Activated naive CD8-positive, alpha-beta T cell (primary cell): ENCODE measurements around the gene SLC2A5.

Source experiments
- H3K27ac Mint-ChIP-seq: one replicate; pipeline ENCODE4 v1.8.0; 2021; ENCODE audit warnings: mixed read lengths
- H3K27me3 Mint-ChIP-seq: one replicate; pipeline ENCODE4 v1.8.0; 2021; ENCODE audit warnings: mixed read lengths
- H3K36me3 Mint-ChIP-seq: one replicate; pipeline ENCODE4 v1.8.0; 2021; ENCODE audit warnings: mixed read lengths
- H3K4me1 Mint-ChIP-seq: one replicate; pipeline ENCODE4 v1.8.0; 2021; ENCODE audit warnings: low read depth, mixed read lengths
- H3K4me3 Mint-ChIP-seq: one replicate; pipeline ENCODE4 v1.8.0; 2021; ENCODE audit warnings: mild to moderate bottlenecking, mixed read lengths
- H3K9me3 Mint-ChIP-seq: one replicate; pipeline ENCODE4 v1.8.0; 2021; ENCODE audit warnings: low read depth, mixed read lengths

The SLC2A5 gene, protein sequence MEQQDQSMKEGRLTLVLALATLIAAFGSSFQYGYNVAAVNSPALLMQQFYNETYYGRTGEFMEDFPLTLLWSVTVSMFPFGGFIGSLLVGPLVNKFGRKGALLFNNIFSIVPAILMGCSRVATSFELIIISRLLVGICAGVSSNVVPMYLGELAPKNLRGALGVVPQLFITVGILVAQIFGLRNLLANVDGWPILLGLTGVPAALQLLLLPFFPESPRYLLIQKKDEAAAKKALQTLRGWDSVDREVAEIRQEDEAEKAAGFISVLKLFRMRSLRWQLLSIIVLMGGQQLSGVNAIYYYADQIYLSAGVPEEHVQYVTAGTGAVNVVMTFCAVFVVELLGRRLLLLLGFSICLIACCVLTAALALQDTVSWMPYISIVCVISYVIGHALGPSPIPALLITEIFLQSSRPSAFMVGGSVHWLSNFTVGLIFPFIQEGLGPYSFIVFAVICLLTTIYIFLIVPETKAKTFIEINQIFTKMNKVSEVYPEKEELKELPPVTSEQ

DNA sequence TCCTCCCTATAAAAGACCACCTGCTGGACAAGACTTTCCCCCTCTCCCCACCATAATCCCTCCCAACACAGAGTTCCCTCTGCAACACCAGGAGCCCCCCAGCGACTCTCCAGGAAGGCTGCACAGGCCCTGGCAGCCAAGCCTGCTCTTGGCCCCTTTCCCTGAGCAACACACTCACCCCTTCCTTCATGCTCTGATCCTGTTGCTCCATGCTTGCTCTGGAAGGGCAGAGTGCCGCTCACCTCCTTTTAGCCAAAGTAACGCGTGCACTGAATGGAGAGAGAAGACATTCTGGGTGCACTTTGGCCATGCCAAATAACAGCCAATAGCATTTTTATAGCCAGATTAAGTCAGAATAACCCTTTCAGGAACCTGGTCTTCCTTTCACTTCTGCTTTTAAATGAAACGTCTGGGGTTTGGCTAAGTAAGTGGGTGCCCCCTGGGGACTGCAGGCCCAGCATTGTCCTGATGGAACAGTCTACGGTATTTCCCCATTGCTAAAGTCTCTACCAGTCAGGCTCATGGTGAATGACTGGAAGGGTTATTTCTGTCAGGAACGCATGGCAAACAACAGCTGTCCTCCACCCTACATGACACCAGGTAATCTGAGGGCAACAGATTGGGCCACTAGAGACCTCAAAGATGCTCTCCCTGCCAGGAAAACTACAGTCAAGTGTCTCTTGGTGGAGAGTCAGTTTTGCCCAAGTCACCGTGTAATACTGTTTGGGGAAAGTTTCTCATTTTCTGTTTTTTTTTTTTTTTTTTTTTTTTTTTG, at the start of gene SLC2A5:
Gene SLC2A5 (minus strand): TSS at position 310 of the 775 bp plus-strand sequence. CDS start 99 bp downstream, at position 211.
- H3K4me1 Mint-ChIP-seq: no peaks in the 10 kb centered on the region
- H3K4me3 Mint-ChIP-seq: no peak within 1 kb of the TSS
- no peaks in the 10 kb centered on the region for H3K9me3 Mint-ChIP-seq
- no peak within 1 kb of the TSS for H3K27ac Mint-ChIP-seq
- H3K36me3 Mint-ChIP-seq: no peaks in the 10 kb centered on the region
- H3K27me3 Mint-ChIP-seq: peaks cover 3% of the 10 kb centered on the region

DNA sequence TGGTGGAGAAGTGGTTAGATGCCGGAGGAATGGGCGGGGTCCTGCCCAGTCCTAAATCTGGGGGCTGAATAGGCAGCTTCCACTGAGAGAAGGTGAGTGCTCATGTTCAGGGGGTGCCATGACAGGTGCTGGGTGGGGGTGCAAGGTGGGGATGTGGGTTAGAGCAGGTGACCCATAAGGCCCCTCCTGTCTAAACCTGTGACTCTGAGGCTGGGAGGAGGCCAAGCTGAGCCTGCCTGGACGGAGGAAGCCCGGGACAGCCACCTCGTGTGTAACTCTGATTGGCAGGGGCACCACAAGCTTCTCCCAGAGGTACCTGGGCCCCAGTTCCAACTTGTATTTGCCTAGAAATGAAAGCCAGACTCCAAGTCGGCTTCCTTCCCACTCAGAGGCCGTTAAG, 48.8 kb upstream of the SLC2A5 start:
- Mint-ChIP-seq H3K27me3 (no peaks in the 10 kb centered on the region), H3K4me1 (peaks cover 13% of the 10 kb centered on the region), H3K4me3 (no peak overlapping the region), H3K36me3 (no peaks in the 10 kb centered on the region), H3K27ac (no peak overlapping the region), H3K9me3 (no peaks in the 10 kb centered on the region)

DNA sequence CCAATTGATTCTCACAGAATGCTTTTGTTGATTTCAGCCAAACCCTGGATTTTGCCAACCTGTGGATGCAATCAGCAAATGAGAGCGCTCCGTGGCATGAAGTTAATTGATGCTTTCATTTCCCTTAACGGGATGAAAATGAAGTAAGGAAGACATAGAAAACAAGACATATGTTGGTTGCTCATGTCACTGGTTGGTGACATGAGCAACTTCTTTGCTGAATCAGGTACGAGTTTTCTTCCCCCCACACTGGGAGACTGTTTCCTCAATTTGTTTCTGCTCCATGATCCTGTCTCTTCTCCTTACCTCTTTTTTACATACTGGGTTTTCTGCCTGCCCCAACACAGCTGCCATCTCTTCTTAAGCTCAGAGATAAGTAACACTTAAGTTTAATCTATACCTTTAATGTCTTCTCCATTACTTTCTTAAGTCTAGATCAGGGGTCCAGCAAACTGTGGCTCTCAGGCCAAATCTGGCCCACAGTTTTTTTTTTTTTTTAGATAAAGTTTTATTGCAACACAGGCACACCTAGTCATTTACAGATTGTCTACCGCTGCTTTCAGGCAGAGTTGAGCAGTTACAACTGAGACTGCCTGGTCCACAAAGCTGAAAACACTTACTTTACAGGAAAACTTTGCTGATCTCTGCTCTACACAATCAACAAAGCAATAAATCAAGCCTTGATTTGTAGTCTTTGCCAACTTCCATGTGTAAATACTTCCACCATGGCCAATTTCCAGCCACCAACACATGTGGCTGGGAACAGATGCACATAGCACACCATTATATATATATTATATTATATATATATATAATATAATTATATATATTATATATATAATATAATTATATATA, 46.1 kb upstream of the SLC2A5 start:
- Mint-ChIP-seq H3K36me3 (peaks cover 2% of the 10 kb centered on the region), H3K4me3 (no peak overlapping the region), H3K4me1 (no peaks in the 10 kb centered on the region), H3K9me3 (no peaks in the 10 kb centered on the region), H3K27me3 (no peaks in the 10 kb centered on the region), H3K27ac (no peak overlapping the region)

DNA sequence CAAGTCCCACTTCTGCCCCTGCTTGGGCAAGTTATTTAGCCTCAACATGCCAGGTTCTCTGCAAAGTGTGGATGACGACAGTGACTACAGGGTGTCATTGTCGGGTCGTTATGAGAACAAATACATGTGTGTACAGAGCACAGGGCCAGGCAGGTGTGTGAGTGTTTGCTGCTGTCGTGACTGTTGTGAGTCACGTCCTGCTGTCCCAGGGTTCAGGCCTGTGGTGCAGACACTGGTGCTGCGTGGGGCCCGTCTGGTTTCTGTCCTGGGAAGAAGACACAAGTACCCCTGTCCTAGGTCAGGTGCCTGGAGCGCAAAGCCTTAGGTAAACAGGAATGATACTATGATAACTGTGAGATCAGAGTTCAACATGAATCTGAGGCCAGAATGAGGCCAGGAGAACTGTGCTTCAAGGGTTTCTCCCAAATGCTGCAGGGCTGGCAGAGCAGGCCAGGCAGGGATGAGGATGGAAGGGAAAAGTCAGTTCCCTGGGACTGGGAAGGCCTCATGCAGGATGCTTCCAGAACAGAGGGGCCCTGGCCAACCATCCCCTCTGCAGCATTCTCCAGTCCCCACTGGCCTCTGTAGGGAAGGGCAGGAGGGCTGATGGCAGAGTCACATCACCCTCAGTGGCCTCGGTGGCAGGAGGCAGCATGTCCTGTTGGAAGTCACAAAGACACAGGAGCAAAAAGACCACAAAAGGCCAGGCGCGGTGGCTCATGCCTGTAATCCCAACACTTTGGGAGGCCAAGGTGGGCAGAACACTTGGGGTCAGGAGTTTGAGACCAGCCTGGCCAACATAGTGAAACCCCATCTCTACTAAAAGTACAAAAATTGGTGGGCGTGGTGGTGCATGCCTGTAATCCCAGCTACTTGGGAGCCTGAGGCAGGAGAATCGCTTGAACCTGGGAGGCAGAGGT, 43.8 kb upstream of the SLC2A5 start:
- H3K4me3 Mint-ChIP-seq: no peak overlapping the region
- H3K4me1 Mint-ChIP-seq: no peaks in the 10 kb centered on the region
- H3K27me3 Mint-ChIP-seq: no peaks in the 10 kb centered on the region
- H3K27ac Mint-ChIP-seq: no peak overlapping the region
- no peaks in the 10 kb centered on the region for H3K9me3 Mint-ChIP-seq
- H3K36me3 Mint-ChIP-seq: peaks cover 2% of the 10 kb centered on the region

DNA sequence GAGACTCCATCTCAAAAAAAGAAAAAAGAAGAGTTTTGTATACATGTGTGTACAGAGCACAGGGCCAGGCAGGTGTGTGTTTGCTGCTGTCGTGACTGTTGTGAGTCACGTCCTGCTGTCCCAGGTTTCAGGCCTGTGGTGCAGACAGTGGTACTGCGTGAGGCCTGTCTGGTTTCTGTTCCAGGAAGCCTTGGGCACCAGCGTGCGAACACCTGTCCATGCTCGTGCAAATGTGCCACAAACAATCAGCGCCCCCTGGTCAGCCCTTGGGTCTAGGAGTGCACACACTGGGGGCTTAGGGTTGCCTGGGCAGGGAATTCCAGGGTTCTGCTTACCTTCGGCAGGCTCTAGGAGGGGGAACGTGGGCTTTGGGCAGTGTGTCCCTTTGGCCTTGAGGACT, 42.5 kb upstream of the SLC2A5 start:
- Mint-ChIP-seq H3K27ac (no peak overlapping the region), H3K9me3 (no peaks in the 10 kb centered on the region), H3K4me3 (no peak overlapping the region), H3K36me3 (peaks cover 2% of the 10 kb centered on the region), H3K27me3 (no peaks in the 10 kb centered on the region), H3K4me1 (no peaks in the 10 kb centered on the region)

DNA sequence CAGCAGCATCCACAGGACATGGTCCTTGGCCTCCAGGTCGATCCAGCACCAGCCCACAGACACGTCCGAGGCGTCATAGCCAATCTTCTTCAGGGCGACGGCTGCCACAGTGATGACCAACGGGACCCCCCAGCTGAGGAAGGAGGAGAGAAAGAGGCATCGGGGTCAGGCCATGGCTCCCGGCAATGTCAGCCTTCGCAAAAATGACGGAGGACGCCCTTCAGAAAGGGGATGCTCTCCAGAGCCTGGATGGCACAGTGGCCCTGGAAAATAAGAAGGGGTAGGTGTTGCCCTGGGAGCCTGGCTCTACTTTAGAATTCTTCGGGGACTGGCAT, 41.9 kb upstream of the SLC2A5 start:
- no peak overlapping the region for H3K27ac Mint-ChIP-seq
- peaks cover 2% of the 10 kb centered on the region for H3K36me3 Mint-ChIP-seq
- no peak overlapping the region for H3K4me3 Mint-ChIP-seq
- H3K9me3 Mint-ChIP-seq: no peaks in the 10 kb centered on the region
- H3K27me3 Mint-ChIP-seq: no peaks in the 10 kb centered on the region
- no peaks in the 10 kb centered on the region for H3K4me1 Mint-ChIP-seq

DNA sequence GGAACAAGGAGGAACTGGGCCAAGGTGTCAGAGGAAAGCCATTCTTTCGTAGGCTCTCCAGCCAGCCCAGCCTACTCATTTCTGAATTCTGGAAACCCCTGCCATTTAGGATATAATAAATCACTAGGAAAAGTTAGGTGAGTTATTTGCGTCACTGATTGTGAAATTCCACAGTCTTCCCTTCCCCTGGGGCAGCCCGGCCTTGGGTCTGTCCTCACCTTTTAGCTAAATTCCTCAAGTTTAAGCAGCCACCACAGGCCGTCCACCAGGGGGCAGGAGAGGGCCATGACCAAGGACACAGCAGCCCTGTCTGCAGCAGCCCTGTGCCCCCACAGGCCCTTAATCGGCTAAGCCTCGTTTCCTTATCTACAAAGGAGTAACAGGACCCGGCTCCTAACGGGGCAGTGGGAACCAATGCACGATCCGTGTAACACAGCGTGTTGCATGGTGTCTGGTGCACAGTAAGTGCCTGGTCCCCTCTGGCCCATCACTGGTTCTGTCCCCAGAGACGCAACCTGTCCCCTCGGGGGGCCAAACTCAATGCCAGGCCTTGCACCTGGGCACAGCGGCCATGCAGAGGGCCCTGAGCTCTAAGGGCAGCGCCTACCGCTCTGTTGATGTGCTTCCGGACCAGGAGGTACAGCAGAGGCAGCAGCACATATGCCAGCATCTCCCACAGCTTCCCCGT, 41.4 kb upstream of the SLC2A5 start:
- Mint-ChIP-seq H3K4me3 (no peak overlapping the region), H3K36me3 (peaks cover 2% of the 10 kb centered on the region), H3K27me3 (no peaks in the 10 kb centered on the region), H3K27ac (no peak overlapping the region), H3K4me1 (no peaks in the 10 kb centered on the region), H3K9me3 (no peaks in the 10 kb centered on the region)

DNA sequence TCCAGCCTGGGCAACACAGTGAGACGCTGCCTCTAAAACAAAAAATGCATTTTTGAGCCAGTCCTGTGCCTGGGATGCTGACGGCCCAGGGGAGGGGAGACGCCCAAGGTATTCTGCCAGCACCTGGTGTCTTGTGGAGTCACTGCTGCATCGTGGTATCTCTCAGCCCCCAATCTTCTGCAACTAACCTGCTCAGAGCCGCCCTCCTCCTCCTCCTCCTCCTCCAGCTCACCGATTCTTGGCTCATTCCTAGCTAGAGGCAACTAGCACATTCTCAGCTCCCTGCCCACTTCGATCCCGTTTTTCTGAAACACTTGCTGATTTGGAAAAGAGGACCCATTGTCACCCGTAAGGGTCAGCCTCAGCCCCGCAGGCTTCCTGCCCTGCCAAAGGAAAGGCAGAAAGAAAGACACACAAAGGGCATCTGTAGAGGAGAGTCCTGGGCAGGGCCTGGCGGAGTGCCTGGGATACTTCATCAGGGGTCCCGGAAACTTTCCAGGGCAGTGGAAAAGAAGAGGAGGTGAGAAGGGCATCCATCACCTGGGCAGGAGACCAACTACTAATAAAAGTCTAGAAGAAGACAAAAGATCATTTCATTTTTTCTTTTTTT, 38.7 kb upstream of the SLC2A5 start:
- Mint-ChIP-seq H3K4me1 (no peaks in the 10 kb centered on the region), H3K27me3 (no peaks in the 10 kb centered on the region), H3K4me3 (no peak overlapping the region)

DNA sequence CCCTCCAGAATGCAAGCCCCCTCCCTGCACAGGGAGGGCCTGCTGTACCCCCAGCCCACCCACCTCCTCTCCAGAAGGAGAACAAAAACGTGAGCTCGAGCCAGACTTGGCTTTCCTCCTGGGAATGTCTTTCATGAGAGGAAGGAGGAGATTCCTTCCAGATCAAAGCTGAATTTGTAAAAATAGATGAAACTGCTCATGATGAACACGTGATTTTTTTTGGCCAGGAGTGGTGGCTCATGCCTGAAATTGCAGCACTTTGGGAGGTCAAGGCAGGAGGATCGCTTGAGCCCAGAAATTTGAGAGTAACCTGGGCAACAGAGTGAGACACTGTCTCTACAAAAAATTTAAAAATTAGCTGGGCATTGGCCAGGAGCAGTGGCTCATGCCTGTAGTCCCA, 37.7 kb upstream of the SLC2A5 start:
- H3K27ac Mint-ChIP-seq: no peak overlapping the region
- H3K9me3 Mint-ChIP-seq: no peaks in the 10 kb centered on the region
- no peaks in the 10 kb centered on the region for H3K4me1 Mint-ChIP-seq
- H3K4me3 Mint-ChIP-seq: no peak overlapping the region
- peaks cover 2% of the 10 kb centered on the region for H3K36me3 Mint-ChIP-seq
- no peaks in the 10 kb centered on the region for H3K27me3 Mint-ChIP-seq

More for the DNA sequence above, 38.7 kb upstream of the SLC2A5 start:
- Mint-ChIP-seq H3K36me3 (peaks cover 2% of the 10 kb centered on the region), H3K27ac (no peak overlapping the region), H3K9me3 (no peaks in the 10 kb centered on the region)

DNA sequence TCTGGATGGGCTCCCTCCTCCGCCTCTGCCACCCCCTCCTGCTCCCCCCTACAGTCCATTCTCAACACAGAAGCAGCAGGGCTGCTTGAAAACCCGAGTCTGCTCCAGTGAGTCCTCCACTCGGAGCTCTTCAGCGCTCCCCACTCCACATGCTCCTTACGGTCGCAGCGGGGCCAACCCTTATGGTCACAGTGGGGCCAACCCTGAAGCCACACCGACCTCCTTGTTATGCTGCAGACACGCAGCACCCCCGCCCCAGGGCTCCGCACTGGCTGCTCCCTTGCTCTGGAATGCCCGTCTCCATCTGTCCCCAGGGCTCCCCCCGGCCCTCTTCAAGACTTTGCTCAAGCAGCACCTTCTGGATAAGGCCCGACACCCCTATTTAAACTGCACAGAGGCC, 36.9 kb upstream of the SLC2A5 start:
- Mint-ChIP-seq H3K4me3 (no peak overlapping the region), H3K9me3 (no peaks in the 10 kb centered on the region), H3K27ac (no peak overlapping the region), H3K36me3 (peaks cover 2% of the 10 kb centered on the region), H3K27me3 (no peaks in the 10 kb centered on the region), H3K4me1 (no peaks in the 10 kb centered on the region)

DNA sequence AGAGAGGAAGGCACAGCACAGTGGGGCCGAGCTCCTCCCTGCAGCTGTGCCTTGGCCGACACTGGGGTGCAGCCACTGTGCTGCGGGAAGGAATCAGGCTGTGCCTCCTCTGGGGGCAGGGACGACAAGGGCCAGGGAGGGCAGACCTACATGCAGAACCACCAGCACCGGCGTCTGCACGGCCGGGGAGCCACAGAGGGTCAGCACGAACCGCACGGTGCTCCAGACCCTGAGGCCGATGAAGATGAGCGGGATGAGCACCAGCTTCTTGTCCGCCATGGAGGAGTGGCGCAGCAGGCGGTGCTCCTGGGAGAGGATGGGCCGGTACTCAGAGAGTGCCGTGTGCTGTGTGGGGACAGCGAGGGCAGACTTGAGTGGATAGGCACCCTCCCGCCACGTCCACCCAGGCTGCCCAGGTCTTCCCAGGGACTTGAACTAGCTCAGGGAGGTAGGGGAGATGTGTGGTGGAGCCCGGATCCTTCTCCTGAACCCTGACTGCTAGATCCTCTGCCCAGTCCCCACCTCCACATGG, 36.0 kb upstream of the SLC2A5 start:
- no peak overlapping the region for H3K4me3 Mint-ChIP-seq
- H3K9me3 Mint-ChIP-seq: no peaks in the 10 kb centered on the region
- H3K36me3 Mint-ChIP-seq: no peaks in the 10 kb centered on the region
- H3K27ac Mint-ChIP-seq: no peak overlapping the region
- H3K4me1 Mint-ChIP-seq: no peaks in the 10 kb centered on the region
- no peaks in the 10 kb centered on the region for H3K27me3 Mint-ChIP-seq

DNA sequence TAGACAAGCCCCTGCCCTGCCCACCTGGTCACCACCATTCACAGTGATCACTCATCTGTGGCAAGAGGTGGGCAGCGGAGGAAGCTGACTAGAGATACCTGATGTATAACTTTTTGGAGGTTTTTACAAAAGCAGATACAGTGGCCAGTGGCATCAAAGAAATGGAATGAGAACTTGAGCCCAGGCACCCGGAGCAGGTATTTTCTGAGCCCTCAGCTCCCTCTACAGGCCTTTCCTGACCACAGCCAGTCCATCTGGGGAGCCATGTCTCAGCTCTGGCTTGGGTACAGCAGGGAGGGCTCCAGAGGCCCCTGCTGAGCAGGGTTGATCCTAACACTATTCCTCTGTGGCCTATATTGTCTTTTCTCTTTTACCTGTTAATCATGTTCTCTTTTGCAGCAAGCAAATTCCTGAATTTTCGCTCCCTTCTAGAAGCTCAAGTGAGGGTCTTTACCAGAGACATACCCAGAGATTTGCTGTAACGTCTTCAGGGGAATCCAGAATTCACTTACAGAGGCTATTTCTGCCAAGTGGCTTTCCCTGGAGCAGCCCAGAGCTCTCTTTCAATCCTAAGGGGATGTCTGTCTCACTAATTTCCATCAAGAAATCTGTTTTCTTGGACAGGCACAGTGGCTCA, 32.2 kb upstream of the SLC2A5 start:
- Mint-ChIP-seq H3K4me3 (no peak overlapping the region), H3K27me3 (no peaks in the 10 kb centered on the region), H3K9me3 (no peaks in the 10 kb centered on the region), H3K4me1 (no peaks in the 10 kb centered on the region), H3K36me3 (no peaks in the 10 kb centered on the region), H3K27ac (no peak overlapping the region)
